ENCODE measurements around the gene VIT.

- no peak for TF ChIP-seq CTCF (IDR thresholded peaks at IDR 0.05)
- TF ChIP-seq ZFX (IDR thresholded peaks at IDR 0.05; ENCODE audit: borderline replicate concordance), result no peak
These were observed 35.6 kb downstream of the VIT start for GRCh38 chr2:36731941-36732672.
